Thymus (tissue), 11 donors: ENCODE results near the gene DRC3. TPM values are rescaled to one million over a fixed set of nuclear protein-coding genes. Genes with fewer than 3 reads are reported as not detected.
"Not testable (repeated sequence)": the region's sequence is repeated elsewhere in the genome, so short reads cannot be mapped to it uniquely, and the experiment has no call there.

Source experiments
- DNase-seq, 9 donors: peaks; one replicate each; pipeline ENCODE4 v3.0.0-alpha.2; 2013; ENCODE audit warnings: low spot score in 9 of 9, low read depth in 6 of 9, missing footprints in 1 of 9
- H3K27ac ChIP-seq, 2 donors: one replicate each; pipeline ENCODE4 v1.5.1; 2013; ENCODE audit warnings: control low read depth in 1 of 2, low read depth in 1 of 2, low read length in 1 of 2, mild to moderate bottlenecking in 1 of 2, moderate library complexity in 1 of 2
- H3K27me3 ChIP-seq, 2 donors: one replicate each; pipeline ENCODE4 v1.5.1; 2013; ENCODE audit warnings: low read length in 1 of 2; ENCODE audit not compliant: control insufficient read depth in 2 of 2, insufficient read depth in 1 of 2
- H3K36me3 ChIP-seq, 2 donors: one replicate each; pipeline ENCODE4 v1.5.1; 2013; ENCODE audit warnings: low read length in 1 of 2, mild to moderate bottlenecking in 1 of 2, moderate library complexity in 1 of 2; ENCODE audit not compliant: control insufficient read depth in 2 of 2, insufficient read depth in 2 of 2
- H3K4me1 ChIP-seq, 2 donors: one replicate each; pipeline ENCODE4 v1.5.1; 2013; ENCODE audit warnings: low read length in 2 of 2; ENCODE audit not compliant: control insufficient read depth in 2 of 2, insufficient read depth in 2 of 2
- H3K4me3 ChIP-seq, 2 donors: one replicate each; pipeline ENCODE4 v1.5.1; 2013; ENCODE audit warnings: low read length in 2 of 2, control low read depth in 1 of 2, mild to moderate bottlenecking in 1 of 2
- H3K9me3 ChIP-seq, 2 donors: one replicate each; pipeline ENCODE4 v1.5.1; 2013; ENCODE audit warnings: low read length in 1 of 2, mild to moderate bottlenecking in 1 of 2; ENCODE audit not compliant: control insufficient read depth in 2 of 2, insufficient read depth in 1 of 2
- WGBS: extraction: QIAGEN DNeasy Blood & Tissue Kit; methylation state at CpG from one replicate; pipeline ENCODE4 v1.1.7; 2013; 5-methylcytosine and 5-hydroxymethylcytosine counted together
- polyA plus RNA-seq: library from polyadenylated mRNA; stranded (reverse); fragments of 200-250 nt; gene quantifications from one replicate; pipeline ENCODE4 v1.2.3, GENCODE V29; 2013
- total RNA-seq: library from RNA; stranded (reverse); fragments of 120-200 nt; gene quantifications from one replicate; pipeline ENCODE4 v1.2.4, GENCODE V29; 2013
- donor health status: healthy.

Gene DRC3
- total and polyA plus RNA-seq, 2 donors: 1.3 to 3.3 TPM

- not testable (repeated sequence) for H3K27me3 ChIP-seq, H3K4me3 ChIP-seq, H3K27ac ChIP-seq, H3K9me3 ChIP-seq, H3K36me3 ChIP-seq, DNase-seq
- peaks cover 6 to 22% of the 10 kb centered on the region in 2 donors for H3K4me1 ChIP-seq
- 97% methylated on average over 7 of the region's 7 CpGs for WGBS
These were observed 32.7 kb upstream of the DRC3 start for GRCh38 chr17:17939941-17940340.

GRCh38 chr17:17940441-17940911 lies 32.2 kb upstream of the DRC3 start:
- H3K27ac ChIP-seq: no peak overlapping the region
- no peaks in the 10 kb centered on the region for H3K27me3 ChIP-seq
- DNase-seq: no peak
- H3K9me3 ChIP-seq: no peaks in the 10 kb centered on the region
- no peaks in the 10 kb centered on the region for H3K36me3 ChIP-seq
- WGBS: 93% methylated on average over 3 of the region's 3 CpGs
- no peak overlapping the region for H3K4me3 ChIP-seq
- H3K4me1 ChIP-seq: peaks cover 6 to 22% of the 10 kb centered on the region in 2 donors

GRCh38 chr17:17941015-17941414 lies 31.6 kb upstream of the DRC3 start:
- Histone ChIP-seq H3K4me1 (peaks cover 6 to 22% of the 10 kb centered on the region in 2 donors), H3K9me3 (no peaks in the 10 kb centered on the region), H3K4me3 (no peak overlapping the region), H3K27ac (no peak overlapping the region), H3K27me3 (no peaks in the 10 kb centered on the region), H3K36me3 (no peaks in the 10 kb centered on the region)
- 86% methylated on average over 5 of the region's 5 CpGs for WGBS
- DNase-seq: no peak

- Histone ChIP-seq H3K4me1 (peaks cover 6 to 15% of the 10 kb centered on the region in 2 donors), H3K4me3 (no peak overlapping the region), H3K36me3 (no peaks in the 10 kb centered on the region), H3K27ac (no peak overlapping the region), H3K27me3 (no peaks in the 10 kb centered on the region), H3K9me3 (no peaks in the 10 kb centered on the region)
- DNase-seq: no peak
These were observed 29.8 kb upstream of the DRC3 start for GRCh38 chr17:17942846-17943245.

- Histone ChIP-seq H3K4me1 (peaks cover 6 to 13% of the 10 kb centered on the region in 2 donors), H3K36me3 (no peaks in the 10 kb centered on the region), H3K27me3 (no peaks in the 10 kb centered on the region), H3K9me3 (no peaks in the 10 kb centered on the region), H3K27ac (no peak overlapping the region), H3K4me3 (no peak overlapping the region)
- DNase-seq: no peak
- 70% methylated on average over 3 of the region's 3 CpGs for WGBS
These were observed 29.2 kb upstream of the DRC3 start for GRCh38 chr17:17943281-17943984.

- Histone ChIP-seq H3K27me3 (no peaks in the 10 kb centered on the region), H3K4me3 (no peak overlapping the region), H3K36me3 (no peaks in the 10 kb centered on the region), H3K9me3 (no peaks in the 10 kb centered on the region), H3K27ac (no peak overlapping the region), H3K4me1 (peaks cover 6 to 16% of the 10 kb centered on the region in 2 donors)
- 96% methylated on average over 7 of the region's 7 CpGs for WGBS
- no peak for DNase-seq
These were observed 28.4 kb upstream of the DRC3 start for GRCh38 chr17:17944242-17944641.

- H3K4me1 ChIP-seq: peaks cover 6 to 16% of the 10 kb centered on the region in 2 donors
- WGBS: 97% methylated on average over 11 of the region's 11 CpGs
- H3K4me3 ChIP-seq: no peak overlapping the region
- no peaks in the 10 kb centered on the region for H3K9me3 ChIP-seq
- H3K27ac ChIP-seq: no peak overlapping the region
- DNase-seq: no peak
- H3K36me3 ChIP-seq: no peaks in the 10 kb centered on the region
- H3K27me3 ChIP-seq: no peaks in the 10 kb centered on the region
These were observed 27.9 kb upstream of the DRC3 start for GRCh38 chr17:17944743-17945142.

DNA sequence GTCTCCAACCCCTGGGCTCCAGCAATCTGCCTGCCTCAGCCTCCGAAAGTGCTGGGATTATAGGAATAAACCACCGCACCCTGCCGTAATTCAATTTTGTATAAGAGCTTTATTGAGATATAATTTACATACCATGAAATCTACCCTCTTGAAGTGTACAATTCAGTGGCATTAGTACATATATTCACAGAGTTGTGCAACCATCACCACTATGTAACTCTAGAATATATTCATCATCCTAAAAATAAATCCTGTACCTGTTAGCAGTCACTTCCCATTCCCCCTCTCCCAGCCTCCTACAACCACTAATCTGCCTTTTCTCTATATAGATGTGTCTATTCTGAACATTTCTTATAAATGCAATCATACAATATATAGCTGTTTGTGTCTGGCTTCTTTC lies 26.6 kb upstream of the DRC3 start:
- 78% methylated on average over 3 of the region's 3 CpGs for WGBS
- Histone ChIP-seq H3K36me3 (no peaks in the 10 kb centered on the region), H3K27ac (no peak overlapping the region), H3K4me3 (no peak overlapping the region), H3K4me1 (peaks cover 6 to 12% of the 10 kb centered on the region in 2 donors), H3K27me3 (no peaks in the 10 kb centered on the region), H3K9me3 (no peaks in the 10 kb centered on the region)
- DNase-seq: no peak

- DNase-seq: no peak
- Histone ChIP-seq H3K4me1 (peaks cover 6 to 12% of the 10 kb centered on the region in 2 donors), H3K36me3 (no peaks in the 10 kb centered on the region), H3K9me3 (no peaks in the 10 kb centered on the region), H3K27ac (no peak overlapping the region), H3K4me3 (no peak overlapping the region), H3K27me3 (no peaks in the 10 kb centered on the region)
- 97% methylated on average over 5 of the region's 5 CpGs for WGBS
These were observed 25.4 kb upstream of the DRC3 start for GRCh38 chr17:17947309-17947708.
